Suppressor macrophage (primary cell): Measurements from ENCODE around the gene PTOV1.
A peak's percentile ranks its signal among the peaks of the same experiment; 100 is the strongest.

ENCODE experiments used
- DNase-seq, 4 experiments: peaks; one replicate each; pipeline ENCODE4 v3.0.0-alpha.2; 2020 to 2022

Gene PTOV1

DNA sequence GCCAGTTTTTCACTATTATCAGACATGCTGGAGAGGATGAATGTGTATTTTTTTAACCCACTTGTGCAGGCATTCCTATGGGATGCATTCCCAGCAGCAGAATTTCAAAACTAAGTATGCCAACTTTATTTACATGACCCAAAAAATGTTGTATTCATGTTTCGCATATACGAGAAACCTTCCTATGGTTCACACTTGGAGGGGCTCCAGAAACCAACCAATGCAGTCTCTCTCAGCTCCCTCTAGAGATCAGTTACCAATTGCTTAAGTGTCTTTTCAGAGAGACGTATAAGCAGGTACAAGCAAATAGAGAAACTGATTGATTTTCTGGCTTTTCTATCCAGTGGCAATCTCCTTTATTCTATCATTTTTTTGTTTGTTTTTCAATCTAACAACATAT lies 5.5 kb upstream of the PTOV1 start:
- no peak for DNase-seq

- DNase-seq, result no peak
Measured at GRCh38 chr19:49846408-49846807, 4.6 kb upstream of the PTOV1 start.

DNA sequence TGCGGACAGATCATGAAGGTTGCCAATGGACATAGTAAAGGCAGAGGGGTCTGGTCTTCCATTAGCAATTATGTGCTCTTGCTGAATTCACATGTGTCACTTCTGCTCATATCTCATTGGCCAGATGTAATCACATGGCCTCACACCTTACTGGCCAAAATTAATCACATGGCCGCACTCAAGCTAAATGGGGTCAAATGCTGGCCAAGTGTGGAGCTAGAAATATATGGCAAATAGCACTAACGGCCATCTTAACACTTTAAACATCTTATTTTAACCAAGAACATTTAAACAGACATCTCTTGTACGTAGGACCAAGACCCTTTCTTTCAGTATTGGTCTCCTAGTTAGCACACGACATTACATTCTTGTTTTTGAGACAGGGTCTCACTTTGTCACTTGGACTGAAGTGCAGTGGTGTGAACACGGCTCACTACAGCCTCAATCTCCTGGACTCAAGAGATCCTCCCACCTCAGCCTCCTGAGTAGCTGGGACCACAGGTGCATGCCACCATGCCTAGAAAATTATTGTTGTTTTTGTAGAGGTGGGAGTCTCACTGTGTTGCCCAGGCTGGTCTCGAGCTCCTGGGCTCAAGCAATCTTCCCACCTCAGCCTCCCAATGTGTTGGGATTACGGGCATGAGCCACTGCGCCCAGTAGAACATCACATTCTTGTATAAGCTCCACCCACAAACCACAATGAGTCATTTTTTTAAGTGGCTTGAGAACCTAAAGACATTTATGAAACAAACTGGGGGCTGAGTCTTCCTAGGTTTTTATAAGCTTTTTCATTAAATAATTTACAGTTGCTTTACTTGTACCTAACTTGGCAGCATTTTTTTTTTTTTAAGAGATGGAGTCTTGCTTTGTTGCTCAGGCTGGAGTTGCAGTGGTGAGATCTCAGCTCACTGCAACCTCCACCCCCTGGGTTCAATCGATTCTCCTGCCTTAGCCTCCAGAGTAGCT lies 2.9 kb upstream of the PTOV1 start:
- DNase-seq, result peak; percentile 62 to 82 (median 74)

- DNase-seq, result no peak
Measured at GRCh38 chr19:49848938-49849337, 2.0 kb upstream of the PTOV1 start.

- DNase-seq, result no peak
Measured at GRCh38 chr19:49849433-49850220, 1.3 kb upstream of the PTOV1 start.

- DNase-seq, result no peak
Measured at GRCh38 chr19:49850221-49850486, 805 bp upstream of the PTOV1 start.

DNA sequence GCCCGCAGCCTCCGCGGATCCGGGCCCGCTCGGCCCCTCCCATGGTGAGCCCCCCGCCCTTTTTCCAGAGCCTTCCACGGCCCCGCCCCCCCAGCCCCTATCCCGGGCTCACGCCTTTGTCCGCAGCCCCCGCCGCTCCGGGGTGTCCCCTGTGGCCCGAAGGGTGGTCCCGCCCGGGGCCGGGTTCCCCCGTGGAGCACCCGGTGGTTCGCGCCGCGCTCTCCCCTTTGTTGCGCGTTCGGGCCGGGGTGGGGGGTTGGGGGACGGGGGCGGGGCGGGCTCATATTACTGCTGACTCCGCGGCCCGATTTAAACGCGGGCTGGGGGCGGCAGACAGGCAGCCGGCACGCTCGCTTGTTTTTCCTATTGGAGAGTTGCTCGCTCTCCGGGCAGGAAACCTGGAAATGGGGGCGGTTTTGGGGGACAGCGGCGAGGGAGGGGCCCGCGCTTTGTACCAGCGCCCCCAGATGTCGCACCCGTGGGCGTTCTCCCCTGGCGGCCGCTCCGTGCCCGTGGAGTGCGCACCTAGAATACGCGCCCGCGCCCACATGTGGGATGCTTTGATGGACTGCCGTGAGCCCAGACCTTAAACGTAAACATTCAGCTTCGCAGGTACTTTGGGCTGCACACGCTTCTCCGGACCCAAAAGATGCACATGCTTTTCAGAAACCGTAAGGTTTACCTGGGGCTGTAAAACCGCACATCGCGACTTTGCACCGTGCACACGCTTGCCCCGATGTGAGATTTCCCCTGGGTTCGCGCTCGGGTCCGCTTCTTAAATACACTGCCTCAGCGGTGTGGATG lies 699 bp downstream of the PTOV1 start:
- DNase-seq, result peak in 2 of 4 experiments; percentile 31 to 42

DNA sequence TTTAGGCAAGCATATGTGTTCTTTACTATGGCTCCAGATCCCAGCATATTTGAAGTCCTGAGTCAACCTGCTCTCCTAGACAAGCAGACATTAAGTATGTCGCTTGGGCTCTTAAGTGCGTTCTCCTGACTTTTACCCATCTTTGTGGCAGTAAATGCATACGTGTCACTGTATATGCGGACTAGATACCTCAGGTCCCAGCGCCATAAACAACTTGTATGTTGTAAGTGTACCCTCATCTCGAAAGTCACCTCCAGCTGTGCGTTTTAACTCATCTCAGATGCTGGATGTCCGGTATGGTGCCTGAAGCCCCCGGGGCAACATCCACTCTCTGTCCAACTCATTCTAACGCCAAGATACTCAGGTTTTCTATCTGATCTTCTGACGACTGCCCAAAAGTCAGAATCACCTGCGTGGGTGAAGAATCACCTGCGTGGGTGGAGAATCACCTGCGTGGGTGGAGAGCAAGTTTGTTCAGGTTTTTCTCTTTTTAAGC lies 1.7 kb downstream of the PTOV1 start:
- DNase-seq, result no peak

DNA sequence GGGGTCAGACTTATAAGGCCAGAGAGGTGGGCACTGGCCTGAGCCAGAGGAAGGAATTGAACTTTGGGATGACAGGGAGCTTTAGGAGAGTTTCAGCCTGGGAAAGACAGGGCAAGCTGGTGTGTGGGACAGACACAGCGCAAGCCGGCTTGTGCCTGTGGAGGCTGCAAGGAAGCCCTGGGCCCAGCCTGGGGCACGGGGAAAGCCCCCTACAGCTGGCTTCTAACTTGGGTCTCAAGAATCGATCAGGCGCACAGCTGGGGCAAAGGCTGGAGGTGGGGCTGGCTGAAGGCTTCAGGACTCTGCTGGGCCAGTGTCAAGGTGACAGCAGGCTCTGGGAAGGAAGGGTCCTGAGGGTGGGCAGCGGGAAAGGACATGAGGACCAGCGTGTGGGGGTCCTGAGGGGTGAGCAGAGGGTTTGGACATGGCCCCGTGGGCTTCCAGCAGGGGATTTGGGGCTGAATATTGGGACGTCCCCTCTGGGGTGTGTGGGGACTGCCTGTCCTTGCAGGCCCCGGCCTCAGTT lies 3.0 kb downstream of the PTOV1 start:
- DNase-seq, result no peak

DNA sequence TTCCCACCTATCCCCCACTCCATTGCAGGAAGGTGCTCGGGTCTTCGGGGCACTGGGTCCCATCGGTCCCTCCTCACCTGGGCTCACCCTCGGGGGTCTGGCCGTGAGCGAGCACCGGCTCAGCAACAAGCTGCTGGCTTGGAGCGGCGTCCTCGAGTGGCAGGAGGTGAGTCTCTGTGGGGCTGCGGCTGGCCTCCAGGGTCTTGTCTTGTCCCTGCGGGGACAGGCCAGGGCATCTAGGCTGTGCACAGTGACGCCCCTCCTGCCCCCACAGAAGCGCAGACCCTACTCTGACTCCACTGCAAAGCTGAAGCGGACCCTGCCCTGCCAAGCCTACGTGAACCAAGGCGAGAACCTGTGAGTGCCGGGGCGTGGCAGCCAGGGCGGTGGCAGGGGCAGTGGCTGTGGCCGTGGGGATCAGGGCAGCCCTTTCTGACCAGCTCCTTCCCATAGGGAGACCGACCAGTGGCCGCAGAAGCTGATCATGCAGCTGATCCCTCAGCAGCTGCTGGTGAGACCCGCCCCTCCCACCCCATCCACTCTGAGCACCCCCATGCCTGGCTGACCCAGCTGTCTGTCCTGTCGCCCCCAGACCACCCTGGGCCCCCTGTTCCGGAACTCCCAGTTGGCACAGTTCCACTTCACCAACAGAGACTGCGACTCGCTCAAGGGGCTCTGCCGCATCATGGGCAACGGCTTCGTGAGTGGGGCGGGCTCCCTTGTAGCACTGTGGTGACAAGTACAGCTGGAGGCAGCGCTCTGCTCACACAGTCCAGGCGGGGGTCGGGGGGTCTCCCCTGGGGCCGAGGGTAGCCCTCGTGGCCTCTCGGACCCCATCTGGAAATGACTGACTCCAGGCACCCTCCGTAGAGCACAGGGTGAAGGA lies 3.7 kb downstream of the PTOV1 start:
- DNase-seq, result no peak

DNA sequence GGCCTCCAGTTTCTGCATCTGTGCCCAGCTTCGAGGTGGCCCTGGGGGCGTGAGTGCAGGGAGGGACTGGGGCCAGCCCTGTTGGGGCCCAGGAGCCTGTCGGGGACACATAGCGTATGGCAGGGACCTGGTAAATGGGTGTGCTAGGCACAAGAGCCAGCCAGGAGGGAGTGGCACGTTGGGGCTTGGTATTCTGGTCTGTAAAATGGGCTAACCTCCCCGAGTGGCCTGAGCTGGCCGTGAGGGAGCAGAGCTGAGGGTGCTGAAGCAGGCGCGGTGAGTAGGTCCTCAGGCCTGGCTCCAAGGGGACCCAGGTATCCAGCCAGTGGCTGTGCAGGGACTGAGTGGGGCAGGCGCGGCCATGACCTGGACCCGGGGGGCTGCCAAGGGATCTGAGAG lies 4.3 kb downstream of the PTOV1 start:
- DNase-seq, result no peak

DNA sequence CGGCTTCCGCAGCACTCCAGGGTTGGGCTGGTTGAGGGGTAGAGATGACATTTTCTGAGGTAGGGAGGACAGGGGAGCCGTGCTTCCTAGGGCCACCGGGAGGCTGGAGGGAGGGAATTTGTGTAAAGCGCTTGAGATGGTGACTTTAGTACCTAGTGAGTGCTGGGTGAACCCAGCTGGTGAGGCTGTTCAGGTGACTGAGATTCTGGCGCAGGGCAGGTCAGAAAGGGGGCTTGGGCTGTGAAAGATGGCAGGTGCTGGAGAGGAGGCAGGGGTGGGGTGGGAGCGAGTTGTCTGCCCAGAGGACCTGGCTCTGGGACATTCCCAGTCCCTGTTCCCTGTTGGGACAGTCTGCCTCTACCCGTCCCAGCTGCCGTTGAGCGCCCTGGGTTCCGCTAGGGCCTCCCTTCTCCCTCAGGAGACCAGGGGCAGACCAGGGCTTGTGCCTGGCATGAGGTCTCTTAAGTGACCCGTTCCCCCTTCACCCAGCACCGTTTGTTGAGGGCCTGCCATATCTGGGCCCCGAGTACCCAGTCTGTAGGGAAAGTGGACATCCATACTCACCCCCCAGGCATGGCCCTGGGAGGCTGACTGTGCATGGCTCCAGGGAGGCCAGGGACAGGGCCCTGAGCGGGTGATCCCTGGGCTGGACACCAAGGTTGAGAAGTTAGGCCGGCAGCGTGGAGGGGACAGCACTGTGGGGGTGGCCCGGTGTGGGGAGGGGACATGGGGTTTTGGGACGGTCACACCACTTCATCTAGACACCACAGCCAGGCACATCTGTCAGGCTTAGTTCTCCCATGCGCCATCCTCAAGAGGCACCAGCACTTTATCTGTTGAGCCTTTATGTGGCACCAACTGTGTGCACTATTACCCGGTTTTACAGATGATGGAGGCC lies 5.0 kb downstream of the PTOV1 start:
- no peak for DNase-seq

DNA sequence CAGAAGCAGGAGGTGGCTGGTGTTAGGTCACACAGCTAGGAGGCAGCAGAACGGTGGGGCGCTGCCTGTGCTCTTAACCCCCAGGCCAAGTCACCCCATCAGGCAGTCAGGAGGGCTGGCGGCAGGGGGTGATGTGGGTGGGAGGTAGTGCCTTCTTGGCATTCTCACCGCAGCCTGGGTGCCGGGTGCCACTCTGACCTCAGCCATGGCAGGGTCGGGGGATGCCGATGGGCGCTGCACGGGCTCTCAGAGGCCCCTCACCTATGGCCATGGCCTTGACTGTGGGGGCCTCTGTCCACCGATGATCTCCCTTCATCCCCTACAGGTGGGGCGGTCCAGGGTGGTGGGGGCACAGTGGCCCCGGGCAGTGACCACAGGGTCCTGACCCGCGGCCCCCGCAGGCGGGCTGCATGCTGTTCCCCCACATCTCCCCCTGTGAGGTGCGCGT lies 5.6 kb downstream of the PTOV1 start:
- DNase-seq, result no peak

- no peak for DNase-seq
Measured at GRCh38 chr19:49857061-49857837, 6.3 kb downstream of the PTOV1 start.

DNA sequence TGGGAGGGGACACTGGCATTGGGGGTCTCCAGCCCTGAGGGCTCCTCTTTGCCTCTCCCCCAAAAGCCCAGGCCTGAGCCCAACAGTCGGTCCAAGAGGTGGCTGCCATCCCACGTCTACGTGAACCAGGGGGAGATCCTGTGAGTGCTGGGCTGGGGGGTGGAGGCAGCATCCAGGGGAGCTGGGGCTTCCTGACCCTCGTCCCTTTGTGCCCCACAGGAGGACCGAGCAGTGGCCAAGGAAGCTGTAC lies 6.8 kb downstream of the PTOV1 start:
- no peak for DNase-seq

DNA sequence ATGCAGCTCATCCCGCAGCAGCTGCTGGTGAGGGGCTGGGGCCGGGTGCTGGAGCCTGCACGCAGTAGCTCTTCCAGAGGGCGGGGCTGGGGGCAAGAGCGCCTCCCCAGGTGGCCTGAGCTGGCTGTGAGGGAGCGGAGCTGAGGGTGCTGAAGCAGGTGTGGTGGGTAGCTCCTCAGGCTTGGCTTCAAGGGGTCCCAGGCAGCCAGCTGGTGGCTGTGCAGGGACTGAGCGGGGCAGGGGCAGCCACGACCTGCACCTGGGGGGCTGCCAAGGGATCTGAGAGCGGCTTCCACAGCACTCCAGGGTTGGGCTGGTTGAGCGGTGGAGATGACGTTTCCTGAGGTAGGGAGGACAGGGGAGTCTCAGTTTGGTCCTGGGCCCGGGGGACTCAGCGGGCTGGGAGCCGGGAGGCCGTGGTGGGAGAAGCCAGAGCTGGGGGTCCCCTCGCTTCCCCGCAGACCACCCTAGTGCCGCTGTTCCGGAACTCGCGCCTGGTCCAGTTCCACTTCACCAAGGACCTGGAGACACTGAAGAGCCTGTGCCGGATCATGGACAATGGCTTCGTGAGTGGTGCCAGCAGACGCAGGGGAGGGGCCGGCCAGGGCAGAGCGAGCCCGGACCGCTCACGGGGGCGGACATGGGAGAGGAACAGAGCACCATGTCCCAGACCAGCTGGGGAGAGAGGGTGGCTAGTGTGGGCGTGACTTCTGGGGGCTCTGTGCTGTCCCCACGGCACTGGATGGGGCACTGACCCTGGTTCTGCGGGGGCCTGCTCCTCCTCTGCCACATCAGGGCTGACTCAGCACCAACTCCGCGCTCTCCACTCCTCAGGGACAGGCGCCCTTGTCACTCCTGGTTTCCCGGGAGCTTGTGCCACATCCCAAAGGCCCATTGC lies 7.4 kb downstream of the PTOV1 start:
- no peak for DNase-seq

- DNase-seq, result no peak
Measured at GRCh38 chr19:49859682-49860335, 8.8 kb downstream of the PTOV1 start.
